Activated T-helper 2 cell treated with anti-CD3 and anti-CD28 coated beads, Interferon-gamma antibody, Interleukin-2, Interleukin-4, amounts not matched to agents 10 μg/mL and 5 μg/mL and 100 μg/mL, durations not matched to agents 14 hours and 24 hours and 36 hours (primary cell): ENCODE results near the gene TBC1D10A. TPM values are rescaled to one million over a fixed set of nuclear protein-coding genes. Genes with fewer than 3 reads are reported as not detected.

Source experiments
- DNase-seq: peaks from one replicate; pipeline ENCODE4 v3.0.0; 2021; ENCODE audit warnings: low spot score
- H3K27ac Mint-ChIP-seq: one replicate; pipeline ENCODE4 v1.8.0; 2021; ENCODE audit warnings: mixed read lengths
- H3K27me3 Mint-ChIP-seq: one replicate; pipeline ENCODE4 v1.8.0; 2021; ENCODE audit warnings: low read depth, mixed read lengths
- H3K36me3 Mint-ChIP-seq: one replicate; pipeline ENCODE4 v1.8.0; 2021; ENCODE audit warnings: low read depth, mixed read lengths
- H3K4me1 Mint-ChIP-seq: one replicate; pipeline ENCODE4 v1.8.0; 2021; ENCODE audit warnings: low read depth, mixed read lengths
- H3K4me3 Mint-ChIP-seq: one replicate; pipeline ENCODE4 v1.8.0; 2021; ENCODE audit warnings: low read depth, mild to moderate bottlenecking, moderate library complexity, mixed read lengths
- H3K9me3 Mint-ChIP-seq: one replicate; pipeline ENCODE4 v1.8.0; 2021; ENCODE audit warnings: mixed read lengths
- intact Hi-C: fragments of 100-400 bp; cut with micrococcal nuclease; formaldehyde crosslinking; loops from one replicate; pipeline ENCODE4 v1.15.1; 2023
- total RNA-seq: library from RNA; stranded (reverse); gene quantifications from 2 replicates; pipeline ENCODE4 v1.2.3, GENCODE V29; 2022

TBC1D10A gene
- total RNA-seq, 1 donor from 2014 or later, result 26.8 TPM

GRCh38 chr22:30291058-30291892 lies 35.5 kb downstream of the TBC1D10A start:
- Mint-ChIP-seq H3K4me1 (peaks cover 32% of the 10 kb centered on the region), H3K27me3 (no peaks in the 10 kb centered on the region), H3K36me3 (peaks cover 39% of the 10 kb centered on the region), H3K4me3 (no peak overlapping the region), H3K9me3 (no peaks in the 10 kb centered on the region), H3K27ac (peak overlapping the region; percentile 42)
- intact Hi-C loops, result no loop called here
- no peak for DNase-seq

- no peaks in the 10 kb centered on the region for H3K27me3 Mint-ChIP-seq
- peaks cover 29% of the 10 kb centered on the region for H3K4me1 Mint-ChIP-seq
- DNase-seq, result no peak
- H3K36me3 Mint-ChIP-seq, result peaks cover 32% of the 10 kb centered on the region
- intact Hi-C loops, result no loop called here
- H3K4me3 Mint-ChIP-seq, result peak overlapping the region; percentile 87
- no peaks in the 10 kb centered on the region for H3K9me3 Mint-ChIP-seq
- peak overlapping the region; percentile 80 for H3K27ac Mint-ChIP-seq
Observed at GRCh38 chr22:30290342-30291057, 36.2 kb downstream of the TBC1D10A start.

- H3K27ac Mint-ChIP-seq, result peak overlapping the region; percentile 80
- DNase-seq, result no peak
- H3K36me3 Mint-ChIP-seq, result peaks cover 33% of the 10 kb centered on the region
- H3K4me1 Mint-ChIP-seq, result peaks cover 33% of the 10 kb centered on the region
- intact Hi-C loops, result loop anchor here (1.0 to 5.0 kb wide), 6 partner anchors 15 to 197 kb away; partner anchors contain the start of gene SF3A1
- no peaks in the 10 kb centered on the region for H3K27me3 Mint-ChIP-seq
- H3K4me3 Mint-ChIP-seq, result peak overlapping the region; percentile 87
- H3K9me3 Mint-ChIP-seq, result no peaks in the 10 kb centered on the region
Observed at GRCh38 chr22:30289980-30290313, 36.8 kb downstream of the TBC1D10A start.

- Mint-ChIP-seq H3K27ac (peak within 1 kb of the TSS; percentile 80), H3K4me3 (peak within 1 kb of the TSS; percentile 87), H3K4me1 (peaks cover 35% of the 10 kb centered on the region), H3K36me3 (peaks cover 34% of the 10 kb centered on the region), H3K9me3 (no peaks in the 10 kb centered on the region), H3K27me3 (no peaks in the 10 kb centered on the region)
- intact Hi-C loops, result loop anchor here (1.0 to 5.0 kb wide), 6 partner anchors 16 to 198 kb away; partner anchors contain the start of gene SF3A1
- peak; percentile 92 for DNase-seq
Observed at GRCh38 chr22:30289141-30289979, 37.4 kb downstream of the TBC1D10A start, which contains the start of gene CASTOR1. Gene CASTOR1 (minus strand): TSS chr22:30289505. CDS start chr22:30289497, 8 bp downstream.

GRCh38 chr22:30288419-30289140 lies 38.2 kb downstream of the TBC1D10A start:
- H3K4me1 Mint-ChIP-seq, result peaks cover 35% of the 10 kb centered on the region
- H3K9me3 Mint-ChIP-seq, result no peaks in the 10 kb centered on the region
- DNase-seq, result no peak
- H3K27ac Mint-ChIP-seq, result peak overlapping the region; percentile 56
- H3K4me3 Mint-ChIP-seq, result peak overlapping the region; percentile 87
- H3K27me3 Mint-ChIP-seq, result no peaks in the 10 kb centered on the region
- intact Hi-C loops, result loop anchor here (1.0 to 5.0 kb wide), 6 partner anchors 17 to 199 kb away; partner anchors contain the start of gene SF3A1
- peaks cover 27% of the 10 kb centered on the region for H3K36me3 Mint-ChIP-seq

- Mint-ChIP-seq H3K27ac (peak overlapping the region; percentile 56), H3K4me3 (peak overlapping the region; percentile 87), H3K27me3 (no peaks in the 10 kb centered on the region), H3K36me3 (peaks cover 19% of the 10 kb centered on the region), H3K4me1 (peaks cover 40% of the 10 kb centered on the region), H3K9me3 (no peaks in the 10 kb centered on the region)
- peak; percentile 82 for DNase-seq
- intact Hi-C loops, result loop anchor here (1.0 to 5.0 kb wide), 6 partner anchors 21 to 199 kb away; partner anchors contain the start of gene RNF215
Observed at GRCh38 chr22:30287648-30288418, 38.9 kb downstream of the TBC1D10A start.

- DNase-seq, result peak; percentile 81
- H3K27ac Mint-ChIP-seq, result peak overlapping the region; percentile 58
- H3K4me1 Mint-ChIP-seq, result peaks cover 42% of the 10 kb centered on the region
- no peaks in the 10 kb centered on the region for H3K9me3 Mint-ChIP-seq
- intact Hi-C loops, result loop anchor here (1.0 to 5.0 kb wide), 5 partner anchors 20 to 200 kb away; partner anchors contain the start of gene RNF215
- H3K4me3 Mint-ChIP-seq, result peak overlapping the region; percentile 17
- no peaks in the 10 kb centered on the region for H3K27me3 Mint-ChIP-seq
- H3K36me3 Mint-ChIP-seq, result peaks cover 16% of the 10 kb centered on the region
Observed at GRCh38 chr22:30286813-30287647, 39.7 kb downstream of the TBC1D10A start.

GRCh38 chr22:30286331-30286730 lies 40.4 kb downstream of the TBC1D10A start:
- no peak for DNase-seq
- no peaks in the 10 kb centered on the region for H3K9me3 Mint-ChIP-seq
- intact Hi-C loops, result loop anchor here (5.0 kb wide), 2 partner anchors 34 to 201 kb away; no protein-coding TSS in a partner anchor
- H3K4me3 Mint-ChIP-seq, result no peak overlapping the region
- no peak overlapping the region for H3K27ac Mint-ChIP-seq
- peaks cover 11% of the 10 kb centered on the region for H3K36me3 Mint-ChIP-seq
- H3K27me3 Mint-ChIP-seq, result no peaks in the 10 kb centered on the region
- H3K4me1 Mint-ChIP-seq, result peaks cover 39% of the 10 kb centered on the region

- Mint-ChIP-seq H3K4me1 (peaks cover 38% of the 10 kb centered on the region), H3K4me3 (no peak overlapping the region), H3K36me3 (peaks cover 9% of the 10 kb centered on the region), H3K9me3 (no peaks in the 10 kb centered on the region), H3K27me3 (no peaks in the 10 kb centered on the region), H3K27ac (no peak overlapping the region)
- intact Hi-C loops, result loop anchor here (5.0 kb wide), 2 partner anchors 34 to 201 kb away; no protein-coding TSS in a partner anchor
- DNase-seq, result no peak
Observed at GRCh38 chr22:30285846-30286200, 40.9 kb downstream of the TBC1D10A start.

GRCh38 chr22:30285176-30285845 lies 41.4 kb downstream of the TBC1D10A start:
- H3K27me3 Mint-ChIP-seq, result no peaks in the 10 kb centered on the region
- intact Hi-C loops, result loop anchor here (5.0 kb wide), 2 partner anchors 33 to 202 kb away; no protein-coding TSS in a partner anchor
- peak overlapping the region; percentile 60 for H3K27ac Mint-ChIP-seq
- DNase-seq, result no peak
- H3K9me3 Mint-ChIP-seq, result no peaks in the 10 kb centered on the region
- no peak overlapping the region for H3K4me3 Mint-ChIP-seq
- peaks cover 32% of the 10 kb centered on the region for H3K4me1 Mint-ChIP-seq
- H3K36me3 Mint-ChIP-seq, result peaks cover 9% of the 10 kb centered on the region
